Parathyroid adenoma (tissue), 2 donors: ENCODE measurements around the gene SGPP1.

Experiments
- H2AFZ ChIP-seq: fragments of 300-600 bp; sonication (generic); one replicate; pipeline ENCODE4 v1.7.0; 2017; ENCODE audit warnings: antibody characterized with exemption, mild to moderate bottlenecking
- H3K27ac ChIP-seq: fragments of 300-600 bp; sonication (generic); one replicate; pipeline ENCODE4 v1.7.0; 2017
- H3K27me3 ChIP-seq: fragments of 300-600 bp; sonication (generic); one replicate; pipeline ENCODE4 v1.7.0; 2017; ENCODE audit warnings: low read length; ENCODE audit not compliant: control insufficient read depth, insufficient read depth
- H3K36me3 ChIP-seq: fragments of 300-600 bp; sonication (generic); one replicate; pipeline ENCODE4 v1.7.0; 2017; ENCODE audit warnings: low read length; ENCODE audit not compliant: control insufficient read depth, insufficient read depth
- H3K4me1 ChIP-seq: fragments of 300-600 bp; sonication (generic); one replicate; pipeline ENCODE4 v1.7.0; 2017; ENCODE audit warnings: control low read depth
- H3K4me2 ChIP-seq: fragments of 300-600 bp; sonication (generic); one replicate; pipeline ENCODE4 v1.7.0; 2017; ENCODE audit warnings: low read length
- H3K4me3 ChIP-seq: fragments of 300-600 bp; sonication (generic); one replicate; pipeline ENCODE4 v1.7.0; 2017; ENCODE audit warnings: low read depth, low read length
- H3K79me2 ChIP-seq: fragments of 300-600 bp; sonication (generic); one replicate; pipeline ENCODE4 v1.7.0; 2017; ENCODE audit warnings: control low read depth
- H3K9ac ChIP-seq: fragments of 300-600 bp; sonication (generic); one replicate; pipeline ENCODE4 v1.7.0; 2017; ENCODE audit warnings: mild to moderate bottlenecking
- H3K9me3 ChIP-seq: fragments of 300-600 bp; sonication (generic); one replicate; pipeline ENCODE4 v1.7.0; 2017; ENCODE audit warnings: low read length; ENCODE audit not compliant: control insufficient read depth
- TF ChIP-seq, protein P1 (sequence below): fragments of 300-600 bp; sonication (generic); IDR thresholded peaks from one replicate; pipeline ENCODE4 v1.7.0; 2017; ENCODE audit warnings: antibody characterized with exemption, mild to moderate bottlenecking
- donor health status: primary hyperparathyroidism.

The SGPP1 gene

GRCh38 chr14:63713764-63714163 lies 14.1 kb downstream of the SGPP1 start:
- Histone ChIP-seq H3K4me1 (no peaks in the 10 kb centered on the region), H3K9me3 (peaks cover 6% of the 10 kb centered on the region), H3K9ac (no peak overlapping the region), H3K4me2 (no peak overlapping the region), H3K27ac (no peak overlapping the region), H3K4me3 (no peak overlapping the region), H3K27me3 (no peaks in the 10 kb centered on the region), H3K36me3 (peaks cover 3% of the 10 kb centered on the region), H3K79me2 (peaks cover 36% of the 10 kb centered on the region), H2AFZ (no peak overlapping the region)
- TF ChIP-seq, protein P1, sequence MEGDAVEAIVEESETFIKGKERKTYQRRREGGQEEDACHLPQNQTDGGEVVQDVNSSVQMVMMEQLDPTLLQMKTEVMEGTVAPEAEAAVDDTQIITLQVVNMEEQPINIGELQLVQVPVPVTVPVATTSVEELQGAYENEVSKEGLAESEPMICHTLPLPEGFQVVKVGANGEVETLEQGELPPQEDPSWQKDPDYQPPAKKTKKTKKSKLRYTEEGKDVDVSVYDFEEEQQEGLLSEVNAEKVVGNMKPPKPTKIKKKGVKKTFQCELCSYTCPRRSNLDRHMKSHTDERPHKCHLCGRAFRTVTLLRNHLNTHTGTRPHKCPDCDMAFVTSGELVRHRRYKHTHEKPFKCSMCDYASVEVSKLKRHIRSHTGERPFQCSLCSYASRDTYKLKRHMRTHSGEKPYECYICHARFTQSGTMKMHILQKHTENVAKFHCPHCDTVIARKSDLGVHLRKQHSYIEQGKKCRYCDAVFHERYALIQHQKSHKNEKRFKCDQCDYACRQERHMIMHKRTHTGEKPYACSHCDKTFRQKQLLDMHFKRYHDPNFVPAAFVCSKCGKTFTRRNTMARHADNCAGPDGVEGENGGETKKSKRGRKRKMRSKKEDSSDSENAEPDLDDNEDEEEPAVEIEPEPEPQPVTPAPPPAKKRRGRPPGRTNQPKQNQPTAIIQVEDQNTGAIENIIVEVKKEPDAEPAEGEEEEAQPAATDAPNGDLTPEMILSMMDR = no peak

DNA sequence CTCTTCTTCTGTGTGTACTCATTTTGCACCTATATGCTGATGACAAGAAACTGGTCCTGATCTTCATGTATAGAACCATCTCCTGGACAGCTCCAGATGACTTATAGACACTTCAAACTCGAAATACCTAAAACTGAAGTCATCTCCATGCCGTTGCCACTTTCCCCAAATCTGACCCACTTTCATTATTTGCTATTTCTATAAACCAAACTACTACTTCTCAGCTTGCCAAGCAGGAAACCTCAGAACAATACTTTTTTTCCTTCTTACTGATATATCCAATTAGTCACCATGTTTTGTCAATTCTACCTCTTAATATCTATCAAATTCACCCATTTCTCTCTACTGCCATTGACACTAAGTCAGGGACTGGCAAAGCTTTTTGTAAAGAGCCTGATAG lies 14.8 kb downstream of the SGPP1 start:
- H3K9ac ChIP-seq = no peak overlapping the region
- H3K4me2 ChIP-seq = no peak overlapping the region
- H3K27ac ChIP-seq = no peak overlapping the region
- H3K27me3 ChIP-seq = no peaks in the 10 kb centered on the region
- H3K9me3 ChIP-seq = peaks cover 4% of the 10 kb centered on the region
- H3K79me2 ChIP-seq = peaks cover 35% of the 10 kb centered on the region
- no peak overlapping the region for H2AFZ ChIP-seq
- TF ChIP-seq, protein P1 = no peak
- no peaks in the 10 kb centered on the region for H3K4me1 ChIP-seq
- no peaks in the 10 kb centered on the region for H3K36me3 ChIP-seq
- H3K4me3 ChIP-seq = no peak overlapping the region

- no peaks in the 10 kb centered on the region for H3K27me3 ChIP-seq
- H3K4me1 ChIP-seq = no peaks in the 10 kb centered on the region
- H2AFZ ChIP-seq = no peak overlapping the region
- no peak overlapping the region for H3K9ac ChIP-seq
- H3K9me3 ChIP-seq = peaks cover under 1% of the 10 kb centered on the region
- no peak overlapping the region for H3K27ac ChIP-seq
- no peak overlapping the region for H3K4me2 ChIP-seq
- H3K4me3 ChIP-seq = no peak overlapping the region
- no peaks in the 10 kb centered on the region for H3K36me3 ChIP-seq
- peaks cover 32% of the 10 kb centered on the region for H3K79me2 ChIP-seq
- TF ChIP-seq, protein P1 = no peak
Observed at GRCh38 chr14:63712123-63712522, 15.7 kb downstream of the SGPP1 start.

DNA sequence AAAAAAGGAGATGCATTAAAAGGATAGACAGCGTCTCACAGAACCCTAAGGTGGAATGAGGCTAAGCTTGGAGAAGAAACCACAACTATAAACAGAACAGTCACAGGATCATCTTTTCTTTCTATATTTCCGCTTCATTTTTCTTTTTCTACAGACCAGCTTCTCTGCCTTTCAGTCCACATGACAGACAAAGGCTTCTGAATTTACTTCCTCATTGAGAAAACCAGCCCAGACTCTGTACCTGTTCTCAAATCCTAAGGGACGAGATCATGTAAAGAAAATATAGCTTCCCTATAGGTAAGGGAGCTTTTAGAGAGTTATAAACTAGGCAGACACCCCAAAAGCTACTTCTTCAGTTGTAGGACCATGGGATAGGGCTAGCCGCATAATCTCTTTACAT lies 17.4 kb downstream of the SGPP1 start:
- no peaks in the 10 kb centered on the region for H3K4me1 ChIP-seq
- no peak overlapping the region for H3K9ac ChIP-seq
- peaks cover 22% of the 10 kb centered on the region for H3K79me2 ChIP-seq
- no peak overlapping the region for H3K27ac ChIP-seq
- H3K4me3 ChIP-seq = no peak overlapping the region
- no peaks in the 10 kb centered on the region for H3K9me3 ChIP-seq
- no peak overlapping the region for H3K4me2 ChIP-seq
- no peak overlapping the region for H2AFZ ChIP-seq
- TF ChIP-seq, protein P1 = no peak
- H3K36me3 ChIP-seq = no peaks in the 10 kb centered on the region
- H3K27me3 ChIP-seq = no peaks in the 10 kb centered on the region

DNA sequence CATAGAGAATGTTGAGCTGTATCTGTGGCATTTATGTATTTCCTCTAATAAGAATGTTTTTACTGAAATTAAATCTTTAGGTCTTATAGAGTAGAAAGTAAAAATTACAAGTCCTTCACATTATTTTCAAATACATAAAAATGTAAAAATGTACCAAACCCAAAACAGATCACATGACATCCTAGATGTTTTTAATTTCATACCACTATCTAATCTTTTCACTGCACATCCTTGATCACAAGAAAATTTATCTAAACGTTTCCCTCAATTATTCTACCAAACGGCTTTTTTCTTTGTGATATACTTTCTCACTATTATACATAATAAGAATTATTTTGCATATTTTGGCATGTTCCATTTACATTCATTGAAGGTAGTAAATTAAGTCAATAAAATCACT lies 18.3 kb downstream of the SGPP1 start:
- no peak overlapping the region for H3K9ac ChIP-seq
- no peaks in the 10 kb centered on the region for H3K9me3 ChIP-seq
- peaks cover 26% of the 10 kb centered on the region for H3K79me2 ChIP-seq
- no peaks in the 10 kb centered on the region for H3K36me3 ChIP-seq
- no peaks in the 10 kb centered on the region for H3K27me3 ChIP-seq
- no peak overlapping the region for H3K4me3 ChIP-seq
- no peak overlapping the region for H3K27ac ChIP-seq
- no peaks in the 10 kb centered on the region for H3K4me1 ChIP-seq
- no peak overlapping the region for H3K4me2 ChIP-seq
- no peak overlapping the region for H2AFZ ChIP-seq
- TF ChIP-seq, protein P1 = no peak
